Measurements from ENCODE around the gene TMEM151B.

Gene TMEM151B

DNA sequence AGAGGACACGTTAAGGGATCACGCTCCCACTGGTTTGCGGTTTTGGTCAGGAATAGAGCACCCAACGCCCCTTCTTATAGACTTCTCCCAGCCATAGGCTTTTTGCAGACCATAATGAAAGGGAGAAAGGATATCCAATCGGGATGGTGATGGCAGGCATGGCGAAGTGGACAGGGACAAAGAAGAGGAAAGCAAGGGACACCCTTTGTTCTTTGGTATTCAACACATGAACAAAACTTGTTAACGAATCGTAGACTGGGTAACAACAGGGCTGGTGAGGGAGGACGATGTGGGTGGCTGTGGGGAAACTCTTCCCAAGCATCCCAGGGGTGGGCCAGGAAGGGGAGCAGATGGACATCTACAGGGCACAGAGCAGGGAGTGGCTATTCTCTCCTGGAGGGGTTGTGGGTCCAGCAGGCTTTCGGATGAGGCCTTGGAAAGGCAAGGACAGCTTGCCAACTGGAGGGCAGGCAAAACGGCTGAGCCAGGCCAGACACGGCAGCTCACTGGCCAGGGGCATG lies 24.8 kb upstream of the TMEM151B start:
- no peak for DNase-seq (ENCODE audit: low read depth)
- no peak for TF ChIP-seq MYC (IDR thresholded peaks at IDR 0.05; ENCODE audit: low read depth, low read length)
- TF ChIP-seq, protein P1, sequence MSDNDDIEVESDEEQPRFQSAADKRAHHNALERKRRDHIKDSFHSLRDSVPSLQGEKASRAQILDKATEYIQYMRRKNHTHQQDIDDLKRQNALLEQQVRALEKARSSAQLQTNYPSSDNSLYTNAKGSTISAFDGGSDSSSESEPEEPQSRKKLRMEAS (IDR thresholded peaks at IDR 0.05; ENCODE audit: low read depth, low read length) = no peak
- no peak for TF ChIP-seq POLR2A (IDR thresholded peaks at IDR 0.05; ENCODE audit: extremely low read depth, insufficient read length)
- TF ChIP-seq, protein P2, sequence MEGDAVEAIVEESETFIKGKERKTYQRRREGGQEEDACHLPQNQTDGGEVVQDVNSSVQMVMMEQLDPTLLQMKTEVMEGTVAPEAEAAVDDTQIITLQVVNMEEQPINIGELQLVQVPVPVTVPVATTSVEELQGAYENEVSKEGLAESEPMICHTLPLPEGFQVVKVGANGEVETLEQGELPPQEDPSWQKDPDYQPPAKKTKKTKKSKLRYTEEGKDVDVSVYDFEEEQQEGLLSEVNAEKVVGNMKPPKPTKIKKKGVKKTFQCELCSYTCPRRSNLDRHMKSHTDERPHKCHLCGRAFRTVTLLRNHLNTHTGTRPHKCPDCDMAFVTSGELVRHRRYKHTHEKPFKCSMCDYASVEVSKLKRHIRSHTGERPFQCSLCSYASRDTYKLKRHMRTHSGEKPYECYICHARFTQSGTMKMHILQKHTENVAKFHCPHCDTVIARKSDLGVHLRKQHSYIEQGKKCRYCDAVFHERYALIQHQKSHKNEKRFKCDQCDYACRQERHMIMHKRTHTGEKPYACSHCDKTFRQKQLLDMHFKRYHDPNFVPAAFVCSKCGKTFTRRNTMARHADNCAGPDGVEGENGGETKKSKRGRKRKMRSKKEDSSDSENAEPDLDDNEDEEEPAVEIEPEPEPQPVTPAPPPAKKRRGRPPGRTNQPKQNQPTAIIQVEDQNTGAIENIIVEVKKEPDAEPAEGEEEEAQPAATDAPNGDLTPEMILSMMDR (IDR thresholded peaks at IDR 0.05; ENCODE audit: low read depth, low read length) = no peak
- H3K4me3 ChIP-seq (ENCODE audit: low read depth, low read length) = no peak overlapping the region

DNA sequence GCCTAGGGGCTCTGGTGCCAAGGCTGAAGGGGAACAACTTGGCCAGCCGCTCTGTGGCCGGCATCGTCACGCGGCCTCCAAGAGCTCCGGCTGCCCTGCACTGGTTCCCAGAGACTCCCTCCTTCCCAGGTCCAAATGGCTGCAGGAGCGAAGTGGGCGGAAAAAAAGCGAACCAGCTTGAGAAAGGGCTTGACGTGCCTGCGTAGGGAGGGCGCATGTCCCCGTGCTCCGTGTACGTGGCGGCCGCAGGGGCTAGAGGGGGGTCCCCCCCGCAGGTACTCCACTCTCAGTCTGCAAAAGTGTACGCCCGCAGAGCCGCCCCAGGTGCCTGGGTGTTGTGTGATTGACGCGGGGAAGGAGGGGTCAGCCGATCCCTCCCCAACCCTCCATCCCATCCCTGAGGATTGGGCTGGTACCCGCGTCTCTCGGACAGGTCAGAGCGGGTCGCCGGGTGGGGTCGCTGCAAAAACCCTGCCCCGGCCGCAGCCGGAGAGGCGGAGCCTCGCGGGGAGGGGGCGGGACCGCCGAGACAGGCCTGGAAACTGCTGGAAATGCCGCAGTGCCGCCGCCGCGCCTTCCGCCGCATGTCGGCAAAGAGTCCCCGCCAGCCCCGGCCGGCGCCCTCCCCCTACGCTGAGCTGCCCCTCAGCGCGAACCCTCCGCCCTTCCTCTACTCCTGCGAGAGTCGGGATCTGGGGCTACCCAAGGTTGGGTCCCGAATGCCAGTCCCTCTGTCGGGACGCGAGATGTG lies 24.2 kb upstream of the TMEM151B start:
- TF ChIP-seq, protein P1 (IDR thresholded peaks at IDR 0.05; ENCODE audit: low read depth, low read length) = no peak
- TF ChIP-seq MYC (IDR thresholded peaks at IDR 0.05; ENCODE audit: low read depth, low read length) = peak; percentile 72
- TF ChIP-seq, protein P2 (IDR thresholded peaks at IDR 0.05; ENCODE audit: low read depth, low read length) = peak; percentile 26
- H3K4me3 ChIP-seq (ENCODE audit: low read depth, low read length) = peak overlapping the region; percentile 99
- peak; percentile 86 for DNase-seq (ENCODE audit: low read depth)

GRCh38 chr6:44246663-44247337 lies 23.4 kb upstream of the TMEM151B start, which contains the start of gene HSP90AB1:
Gene HSP90AB1 (plus strand): TSS chr6:44247101. CDS start chr6:44248630, 1,529 bp downstream.
- H3K4me3 ChIP-seq (ENCODE audit: low read depth, low read length) = peak within 1 kb of the TSS; percentile 99
- TF ChIP-seq, protein P2 (IDR thresholded peaks at IDR 0.05; ENCODE audit: low read depth, low read length) = no peak
- peak; percentile 81 for TF ChIP-seq MYC (IDR thresholded peaks at IDR 0.05; ENCODE audit: low read depth, low read length)
- TF ChIP-seq, protein P1 (IDR thresholded peaks at IDR 0.05; ENCODE audit: low read depth, low read length) = peak; percentile 76
- peak; percentile 99 for TF ChIP-seq POLR2A (IDR thresholded peaks at IDR 0.05; ENCODE audit: extremely low read depth, insufficient read length)
- peak; percentile 98 for DNase-seq (ENCODE audit: low read depth)

GRCh38 chr6:44247338-44248302 lies 22.6 kb upstream of the TMEM151B start:
- TF ChIP-seq MYC (IDR thresholded peaks at IDR 0.05; ENCODE audit: low read depth, low read length) (peak; percentile 98), POLR2A (IDR thresholded peaks at IDR 0.05; ENCODE audit: extremely low read depth, insufficient read length) (no peak)
- TF ChIP-seq, protein P1 (IDR thresholded peaks at IDR 0.05; ENCODE audit: low read depth, low read length) = peak; percentile 96
- peak overlapping the region; percentile 99 for H3K4me3 ChIP-seq (ENCODE audit: low read depth, low read length)
- peak; percentile 86 for DNase-seq (ENCODE audit: low read depth)

- peak overlapping the region; percentile 99 for H3K4me3 ChIP-seq (ENCODE audit: low read depth, low read length)
- TF ChIP-seq, protein P1 (IDR thresholded peaks at IDR 0.05; ENCODE audit: low read depth, low read length) = no peak
- TF ChIP-seq MYC (IDR thresholded peaks at IDR 0.05; ENCODE audit: low read depth, low read length) = no peak
- TF ChIP-seq, protein P2 (IDR thresholded peaks at IDR 0.05; ENCODE audit: low read depth, low read length) = no peak
- TF ChIP-seq POLR2A (IDR thresholded peaks at IDR 0.05; ENCODE audit: extremely low read depth, insufficient read length) = no peak
- no peak for DNase-seq (ENCODE audit: low read depth)
These were observed 21.7 kb upstream of the TMEM151B start for GRCh38 chr6:44248579-44248978.

Measured in NB4 (cell line).